Activated CD8-positive, alpha-beta T cell treated with anti-CD3 and anti-CD28 coated beads, Interleukin-2, amount 10 ng/mL, durations not matched to agents 7 days and 5 days (primary cell): Measurements from ENCODE around the gene UNC13A. TPM values are rescaled to one million over a fixed set of nuclear protein-coding genes. Genes with fewer than 3 reads are reported as not detected.
A peak's percentile ranks its signal among the peaks of the same experiment; 100 is the strongest.
"Not testable (repeated sequence)": the region's sequence is repeated elsewhere in the genome, so short reads cannot be mapped to it uniquely, and the experiment has no call there.

ENCODE experiments used
- ATAC-seq: fragments of 150-1000 bp; cut with Tn5 transposase; one replicate; pipeline ENCODE4 v1.10.0; 2021; ENCODE audit warnings: moderate library complexity
- CTCF ChIA-PET: fragments of 350-600 bp; sonication (Branson Sonifier 250); formaldehyde crosslinking; loops from one replicate; lab custom pipeline; 2021; ENCODE audit warnings: antibody characterized with exemption; lab: Charles Lee
- POLR2A ChIA-PET: fragments of 350-600 bp; sonication (Branson Sonifier 250); formaldehyde crosslinking; loops from one replicate; lab custom pipeline; 2021; ENCODE audit warnings: antibody characterized with exemption; lab: Charles Lee
- DNase-seq: peaks from one replicate; pipeline ENCODE4 v3.0.0-alpha.2; 2020
- H3K27ac Mint-ChIP-seq: one replicate; pipeline ENCODE4 v1.8.0; 2021; ENCODE audit warnings: mild to moderate bottlenecking, mixed read lengths
- H3K27me3 Mint-ChIP-seq: one replicate; pipeline ENCODE4 v1.8.0; 2021; ENCODE audit warnings: low read depth, mixed read lengths
- H3K36me3 Mint-ChIP-seq: one replicate; pipeline ENCODE4 v1.8.0; 2021; ENCODE audit warnings: low read depth, mixed read lengths
- H3K4me1 Mint-ChIP-seq: one replicate; pipeline ENCODE4 v1.8.0; 2021; ENCODE audit warnings: low read depth, mixed read lengths
- H3K4me3 Mint-ChIP-seq: one replicate; pipeline ENCODE4 v1.8.0; 2021; ENCODE audit warnings: mild to moderate bottlenecking, mixed read lengths
- H3K9me3 Mint-ChIP-seq: one replicate; pipeline ENCODE4 v1.8.0; 2022; ENCODE audit warnings: mixed read lengths; ENCODE audit not compliant: insufficient read depth
- total RNA-seq, 2 experiments: library from RNA; stranded (reverse); gene quantifications; one replicate each; pipeline ENCODE4 v1.2.3, GENCODE V29; 2021

The UNC13A gene
- total RNA-seq, 2 experiments from 2014 or later = 0.03 TPM

DNA sequence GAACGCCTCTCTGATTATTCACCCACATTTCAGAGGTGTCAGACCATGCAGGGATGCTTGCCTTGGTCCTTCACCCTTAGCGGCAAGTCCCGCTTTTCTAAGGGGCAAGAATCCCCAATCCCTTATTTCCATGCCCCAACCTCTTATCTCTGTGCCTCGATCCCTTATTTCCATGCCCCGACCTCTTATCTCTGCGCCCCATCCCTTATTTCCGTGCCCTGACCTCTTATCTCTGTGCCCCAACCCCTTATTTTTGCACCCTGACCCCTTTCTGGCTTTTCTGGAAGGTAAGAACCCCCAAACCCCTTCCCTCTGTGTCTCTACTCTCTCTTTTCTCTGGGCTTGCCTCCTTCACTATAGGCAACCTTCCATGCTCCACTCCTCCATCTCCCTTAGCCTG is 93.9 kb downstream of the UNC13A start:
- DNase-seq, H3K9me3 Mint-ChIP-seq, H3K27ac Mint-ChIP-seq, H3K4me1 Mint-ChIP-seq, CTCF ChIA-PET, H3K36me3 Mint-ChIP-seq, H3K4me3 Mint-ChIP-seq, ATAC-seq, POLR2A ChIA-PET: not testable (repeated sequence)
- H3K27me3 Mint-ChIP-seq = peaks cover 15% of the 10 kb centered on the region

DNA sequence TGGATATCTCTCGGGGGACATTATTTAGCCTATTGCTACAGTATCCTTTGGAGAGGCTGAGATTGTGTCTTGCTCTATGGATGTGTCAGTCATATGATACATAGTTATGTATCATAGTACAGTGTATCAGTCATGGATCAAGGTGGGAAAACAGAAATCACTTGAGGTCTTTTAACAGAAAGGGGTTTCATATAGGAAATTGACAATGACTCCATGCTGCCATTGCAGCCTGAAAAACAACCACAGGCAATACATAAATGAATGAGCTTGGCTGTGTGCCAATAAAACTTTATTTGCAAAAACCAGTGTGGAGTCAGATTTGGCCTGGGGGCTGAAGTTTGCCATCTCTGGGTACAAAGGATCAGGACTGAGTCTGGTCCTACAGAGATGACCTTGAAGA is 97.3 kb downstream of the UNC13A start:
- no peak overlapping the region for H3K4me3 Mint-ChIP-seq
- no peaks in the 10 kb centered on the region for H3K9me3 Mint-ChIP-seq
- CTCF ChIA-PET = no interaction called here
- POLR2A ChIA-PET = interaction anchor here (1.1 kb wide), 1 partner anchor 9 kb away, joined by 4 read pairs; no protein-coding TSS in a partner anchor
- H3K27me3 Mint-ChIP-seq = peaks cover 15% of the 10 kb centered on the region
- H3K27ac Mint-ChIP-seq = no peak overlapping the region
- no peak for DNase-seq
- H3K36me3 Mint-ChIP-seq = no peaks in the 10 kb centered on the region
- ATAC-seq = no peak
- H3K4me1 Mint-ChIP-seq = peaks cover 4% of the 10 kb centered on the region

DNA sequence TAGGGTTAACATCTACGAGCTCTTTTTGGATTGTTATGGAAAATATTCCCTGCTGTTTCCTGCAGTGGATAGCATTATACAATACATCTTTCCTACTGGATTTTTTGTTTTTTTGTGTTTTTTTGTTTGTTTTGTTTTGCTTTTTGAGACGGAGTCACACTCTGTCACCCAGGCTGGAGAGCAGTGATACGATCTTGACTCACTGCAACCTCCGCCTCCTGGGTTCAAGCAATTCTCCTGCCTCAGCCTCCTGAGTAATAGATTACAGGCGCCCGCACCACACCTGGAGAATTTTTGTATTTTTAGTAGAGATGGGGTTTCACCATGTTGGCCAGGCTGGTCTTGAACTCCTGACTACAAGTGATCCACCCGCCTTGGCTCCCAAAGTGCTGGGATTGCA is 102.8 kb downstream of the UNC13A start:
- CTCF ChIA-PET = interaction anchor here (1.1 to 1.2 kb wide), 2 partner anchors 12 to 89 kb away, joined by 4 to 5 read pairs; no protein-coding TSS in a partner anchor
- POLR2A ChIA-PET, H3K4me3 Mint-ChIP-seq, ATAC-seq, H3K4me1 Mint-ChIP-seq, DNase-seq, H3K27ac Mint-ChIP-seq, H3K9me3 Mint-ChIP-seq, H3K27me3 Mint-ChIP-seq: not testable (repeated sequence)
- peaks cover 22% of the 10 kb centered on the region for H3K36me3 Mint-ChIP-seq

DNA sequence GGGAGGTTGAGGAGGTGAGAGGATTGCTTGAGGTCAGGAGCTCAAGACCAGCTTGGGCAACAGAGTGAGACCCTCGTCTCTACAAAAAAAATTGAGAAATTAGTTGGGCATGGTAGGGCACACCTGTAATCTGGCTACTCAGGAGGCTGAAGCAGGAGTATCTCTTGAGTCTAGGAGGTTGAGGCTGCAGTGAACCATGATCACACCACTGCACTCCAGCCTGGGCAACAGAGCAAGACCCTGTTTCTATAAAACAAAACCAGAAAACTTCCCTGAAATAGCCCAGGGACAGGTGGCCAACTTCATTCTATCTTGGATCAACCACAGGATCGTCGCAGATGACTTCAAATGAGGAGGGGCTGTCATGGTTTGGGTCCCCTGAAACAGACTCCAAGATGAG is 104.0 kb downstream of the UNC13A start:
- no peak overlapping the region for H3K4me3 Mint-ChIP-seq
- ChIA-PET CTCF (no interaction called here), POLR2A (interaction anchor here (0.6 kb wide), 1 partner anchor 151 kb away, joined by 3 read pairs; no protein-coding TSS in a partner anchor)
- no peak overlapping the region for H3K27ac Mint-ChIP-seq
- H3K27me3 Mint-ChIP-seq = no peaks in the 10 kb centered on the region
- DNase-seq = no peak
- peaks cover 5% of the 10 kb centered on the region for H3K4me1 Mint-ChIP-seq
- H3K36me3 Mint-ChIP-seq = peaks cover 34% of the 10 kb centered on the region
- no peaks in the 10 kb centered on the region for H3K9me3 Mint-ChIP-seq
- no peak for ATAC-seq

DNA sequence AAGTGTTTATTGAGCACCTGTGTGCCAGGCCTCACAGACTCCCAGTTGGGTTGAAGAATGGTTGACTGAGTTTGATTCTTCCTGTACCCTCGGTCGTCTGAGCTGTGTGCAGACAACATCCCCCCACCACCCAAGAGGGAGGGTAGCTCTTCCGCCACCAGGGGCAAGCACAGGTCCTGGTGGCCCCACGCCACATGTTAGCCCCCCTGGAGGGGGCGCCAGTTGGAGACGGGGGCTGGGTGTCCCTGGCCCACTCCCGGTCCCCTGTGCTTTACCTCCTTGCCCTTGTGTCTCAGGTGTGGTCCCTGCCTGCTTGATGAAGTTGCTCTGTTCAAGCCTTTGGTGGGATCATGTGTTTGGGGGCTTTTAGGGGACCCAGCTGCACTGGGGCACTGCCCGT is 105.5 kb downstream of the UNC13A start:
- ATAC-seq = no peak
- H3K4me1 Mint-ChIP-seq = peaks cover 5% of the 10 kb centered on the region
- CTCF ChIA-PET = no interaction called here
- H3K27ac Mint-ChIP-seq = no peak overlapping the region
- H3K27me3 Mint-ChIP-seq = no peaks in the 10 kb centered on the region
- no peak for DNase-seq
- H3K9me3 Mint-ChIP-seq = no peaks in the 10 kb centered on the region
- H3K36me3 Mint-ChIP-seq = peaks cover 46% of the 10 kb centered on the region
- H3K4me3 Mint-ChIP-seq = no peak overlapping the region
- POLR2A ChIA-PET = no interaction called here

DNA sequence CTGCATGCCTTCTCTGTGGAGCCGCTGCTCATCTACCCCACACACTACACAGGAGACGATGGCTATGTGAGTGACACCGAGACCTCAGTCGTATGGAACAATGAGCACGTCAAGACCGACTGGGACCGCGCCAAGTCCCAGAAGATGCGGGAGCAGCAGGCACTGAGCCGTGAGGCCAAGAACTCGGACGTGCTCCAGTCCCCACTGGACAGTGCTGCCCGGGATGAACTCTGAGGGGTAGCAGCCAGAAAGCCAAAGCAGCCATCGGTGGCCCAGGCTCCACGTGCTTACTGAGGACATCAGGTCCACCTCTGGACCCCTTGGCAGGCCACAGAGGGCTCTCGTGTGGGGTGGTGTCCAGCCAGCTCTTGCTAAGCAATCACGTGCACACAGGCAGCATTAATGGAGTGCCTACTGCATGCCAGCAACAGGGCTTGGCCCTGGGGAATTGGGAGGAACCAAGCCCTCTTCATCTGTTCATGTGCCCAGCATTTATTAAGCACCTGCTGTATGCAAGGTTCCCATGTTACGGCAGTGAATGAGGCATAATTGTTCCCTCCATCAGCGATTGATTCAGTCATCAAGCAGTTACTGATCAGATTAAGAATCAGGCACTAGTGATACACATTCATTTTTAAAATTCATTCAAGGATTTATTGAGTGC is 106.8 kb downstream of the UNC13A start:
- CTCF ChIA-PET = no interaction called here

DNA sequence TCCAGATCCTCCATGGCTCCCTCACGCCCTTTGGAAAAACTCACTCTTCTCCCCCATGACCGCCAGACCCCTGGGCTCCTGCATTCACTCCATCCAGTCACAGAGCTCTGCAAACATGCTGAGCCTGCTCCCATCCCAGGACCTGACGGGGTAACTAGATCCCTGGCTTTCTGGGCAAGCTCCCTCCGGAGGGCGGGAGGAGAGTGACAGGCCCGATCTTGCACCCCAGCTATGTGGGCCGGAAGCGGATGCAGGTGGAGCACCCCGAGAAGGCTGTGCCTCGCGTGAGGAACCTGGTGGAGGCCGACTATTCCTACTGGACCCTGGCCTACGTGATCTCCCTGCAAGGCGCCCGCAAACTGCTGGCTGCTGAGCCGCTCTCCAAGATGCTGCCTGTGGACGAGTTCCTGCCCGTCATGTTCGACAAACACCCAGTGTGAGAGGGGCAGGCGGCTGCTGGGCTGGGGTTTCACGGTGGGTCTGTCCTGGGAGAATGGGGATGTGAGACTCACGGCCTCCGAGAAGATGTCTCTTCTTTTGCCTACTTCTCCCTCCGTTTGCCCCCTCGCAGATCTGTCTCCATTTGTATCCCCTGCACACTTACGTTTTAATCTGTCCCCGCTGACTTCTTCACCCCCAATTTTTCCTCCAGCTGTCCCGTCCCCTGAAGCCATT is 107.5 kb downstream of the UNC13A start:
- ATAC-seq = no peak
- CTCF ChIA-PET = no interaction called here
- POLR2A ChIA-PET = no interaction called here
- peaks cover 57% of the 10 kb centered on the region for H3K36me3 Mint-ChIP-seq
- DNase-seq = no peak
- no peaks in the 10 kb centered on the region for H3K9me3 Mint-ChIP-seq
- H3K4me1 Mint-ChIP-seq = peaks cover 5% of the 10 kb centered on the region
- H3K27me3 Mint-ChIP-seq = no peaks in the 10 kb centered on the region
- no peak overlapping the region for H3K27ac Mint-ChIP-seq
- no peak overlapping the region for H3K4me3 Mint-ChIP-seq

More for the DNA sequence above, 106.8 kb downstream of the UNC13A start:
- no peak overlapping the region for H3K4me3 Mint-ChIP-seq
- peaks cover 5% of the 10 kb centered on the region for H3K4me1 Mint-ChIP-seq
- H3K27ac Mint-ChIP-seq = no peak overlapping the region
- no peaks in the 10 kb centered on the region for H3K9me3 Mint-ChIP-seq
- H3K36me3 Mint-ChIP-seq = peaks cover 50% of the 10 kb centered on the region
- POLR2A ChIA-PET = interaction anchor here (1.0 kb wide), 1 partner anchor 9 kb away, joined by 4 read pairs; no protein-coding TSS in a partner anchor
- no peaks in the 10 kb centered on the region for H3K27me3 Mint-ChIP-seq
- ATAC-seq (no peak), DNase-seq (no peak)

DNA sequence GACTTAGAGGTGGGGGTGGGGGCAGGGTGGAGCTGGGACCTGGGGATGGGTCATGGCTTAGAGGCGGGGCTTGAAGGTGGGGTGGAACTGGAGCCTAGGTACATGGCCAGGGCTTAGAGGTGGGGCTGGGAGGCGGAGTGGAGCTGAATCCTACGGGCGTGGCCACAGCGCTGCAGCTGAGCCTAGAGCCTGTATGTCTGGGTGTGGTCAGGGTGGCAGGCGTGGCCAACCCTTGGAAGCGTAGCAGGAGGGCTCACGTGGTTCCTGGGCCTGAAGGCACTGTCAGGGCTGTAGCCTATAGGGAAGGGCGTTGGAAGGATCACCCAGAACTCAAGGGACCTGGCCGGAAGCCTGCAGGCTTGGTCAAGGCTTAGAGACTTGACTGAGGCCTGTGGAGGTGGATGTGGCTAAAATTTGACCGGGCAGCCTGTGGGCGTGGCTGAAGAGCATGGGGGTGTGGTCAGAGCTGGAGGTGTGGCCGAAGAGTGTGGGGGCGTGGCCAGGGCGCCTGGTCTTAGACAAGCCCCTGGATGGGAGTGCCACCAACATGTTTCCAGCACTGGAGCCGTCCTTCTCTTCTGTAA is 108.4 kb downstream of the UNC13A start:
- CTCF ChIA-PET = no interaction called here
- DNase-seq (no peak), ATAC-seq (peak; percentile 49)
- Mint-ChIP-seq H3K4me3 (no peak overlapping the region), H3K27me3 (no peaks in the 10 kb centered on the region), H3K9me3 (no peaks in the 10 kb centered on the region), H3K36me3 (peaks cover 58% of the 10 kb centered on the region), H3K27ac (no peak overlapping the region), H3K4me1 (peaks cover 5% of the 10 kb centered on the region)
- POLR2A ChIA-PET = no interaction called here

DNA sequence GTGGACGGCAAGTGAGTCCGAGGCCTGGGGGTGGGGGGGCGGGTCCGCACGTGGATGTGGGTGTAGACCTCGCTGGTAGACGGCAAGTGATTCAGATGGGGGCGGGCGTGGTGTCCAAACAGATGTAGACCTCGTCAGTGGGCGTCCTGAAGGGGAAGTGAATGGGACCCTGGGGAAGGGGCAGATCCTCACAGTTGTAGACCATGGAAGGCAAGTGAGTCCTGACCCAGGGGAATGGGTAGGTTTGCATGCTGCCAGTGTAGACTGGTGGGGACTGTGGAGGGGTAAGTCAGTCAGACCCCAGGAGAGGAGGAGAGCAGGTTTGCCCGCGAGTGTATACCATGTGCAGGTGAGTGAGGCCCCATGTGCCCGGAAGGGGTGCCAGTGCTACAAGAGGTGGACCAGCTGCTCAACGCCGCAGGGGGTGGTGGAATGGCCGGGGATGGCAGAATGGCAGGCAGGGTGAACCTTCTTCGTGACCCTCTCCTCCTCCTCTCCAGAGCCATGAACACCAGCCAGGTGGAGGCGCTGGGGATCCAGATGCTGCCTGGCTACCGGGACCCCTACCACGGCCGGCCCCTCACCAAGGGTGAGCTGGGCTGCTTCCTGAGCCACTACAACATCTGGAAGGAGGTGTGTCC is 110.6 kb downstream of the UNC13A start:
- peaks cover 63% of the 10 kb centered on the region for H3K36me3 Mint-ChIP-seq
- no peak overlapping the region for H3K27ac Mint-ChIP-seq
- H3K4me3 Mint-ChIP-seq = no peak overlapping the region
- H3K9me3 Mint-ChIP-seq = no peaks in the 10 kb centered on the region
- H3K27me3 Mint-ChIP-seq = no peaks in the 10 kb centered on the region
- H3K4me1 Mint-ChIP-seq = peaks cover 11% of the 10 kb centered on the region
- ChIA-PET POLR2A (no interaction called here), CTCF (no interaction called here)
- ATAC-seq = no peak
- DNase-seq = no peak

DNA sequence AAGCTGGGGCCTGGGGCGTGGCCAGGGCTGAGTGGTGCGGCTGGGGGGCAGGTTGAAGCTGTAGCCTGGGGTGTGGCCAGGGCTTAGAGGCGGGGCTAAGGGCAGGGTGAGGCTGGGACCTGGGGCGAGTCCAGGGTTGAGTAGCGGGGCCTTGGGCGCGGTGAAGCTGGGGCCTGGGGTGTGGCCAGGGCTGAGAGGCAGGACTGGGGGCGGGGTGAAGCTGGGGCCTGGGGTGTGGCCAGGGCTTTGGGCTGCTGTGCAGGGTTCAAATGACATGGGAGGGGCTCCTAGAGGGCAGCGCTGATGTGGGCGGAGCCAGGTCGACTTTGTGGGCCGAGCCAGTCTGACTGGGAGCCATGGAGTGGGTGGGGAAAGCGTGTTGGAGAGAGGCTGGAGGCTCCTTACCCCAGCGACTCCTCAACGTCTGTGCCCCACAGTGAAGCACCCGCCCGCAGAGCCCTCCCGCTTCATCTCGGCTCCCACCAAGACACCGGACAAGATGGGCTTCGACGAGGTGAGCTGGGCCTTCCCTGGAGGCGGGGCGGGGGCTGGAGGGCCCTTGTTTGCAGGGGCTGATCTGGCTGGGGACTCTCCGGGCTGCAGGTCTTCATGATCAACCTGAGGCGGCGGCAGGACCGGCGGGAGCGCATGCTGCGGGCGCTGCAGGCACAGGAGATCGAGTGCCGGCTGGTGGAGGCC is 111.2 kb downstream of the UNC13A start:
- Mint-ChIP-seq H3K36me3 (peaks cover 62% of the 10 kb centered on the region), H3K27me3 (no peaks in the 10 kb centered on the region), H3K4me1 (peaks cover 11% of the 10 kb centered on the region), H3K27ac (no peak overlapping the region), H3K4me3 (no peak overlapping the region), H3K9me3 (no peaks in the 10 kb centered on the region)
- ChIA-PET POLR2A (no interaction called here), CTCF (interaction anchor here (1.7 kb wide), 1 partner anchor 81 kb away, joined by 5 read pairs; no protein-coding TSS in a partner anchor)
- peak; percentile 50 for ATAC-seq
- DNase-seq = peak; percentile 35
